Nephron progenitor cell (in vitro differentiated cells): ENCODE measurements around the gene CSNK1D.

ENCODE experiments used
- DNase-seq: peaks from one replicate; pipeline ENCODE4 v3.0.0; 2021
- H3K27ac Mint-ChIP-seq: 2 replicates; pipeline ENCODE4 v1.8.0; 2021; ENCODE audit warnings: mild to moderate bottlenecking, moderate library complexity, mixed read lengths
- H3K27me3 Mint-ChIP-seq: 2 replicates; pipeline ENCODE4 v1.8.0; 2021; ENCODE audit warnings: mild to moderate bottlenecking, low read depth, mixed read lengths; ENCODE audit not compliant: poor library complexity
- H3K36me3 Mint-ChIP-seq: 2 replicates; pipeline ENCODE4 v1.8.0; 2021; ENCODE audit warnings: low read depth, mixed read lengths
- H3K4me1 Mint-ChIP-seq: 2 replicates; pipeline ENCODE4 v1.8.0; 2021; ENCODE audit warnings: mixed read lengths
- H3K4me3 Mint-ChIP-seq: 2 replicates; pipeline ENCODE4 v1.8.0; 2021; ENCODE audit warnings: mild to moderate bottlenecking, moderate library complexity, mixed read lengths
- H3K9me3 Mint-ChIP-seq: 2 replicates; pipeline ENCODE4 v1.8.0; 2021; ENCODE audit warnings: mild to moderate bottlenecking, moderate library complexity, mixed read lengths
- TF ChIP-seq, protein P1 (sequence below): fragments of 200-600 bp; sonication (generic); IDR thresholded peaks from 2 replicates; pipeline ENCODE4 v1.5.0; 2021; ENCODE audit warnings: antibody characterized with exemption

Gene CSNK1D

DNA sequence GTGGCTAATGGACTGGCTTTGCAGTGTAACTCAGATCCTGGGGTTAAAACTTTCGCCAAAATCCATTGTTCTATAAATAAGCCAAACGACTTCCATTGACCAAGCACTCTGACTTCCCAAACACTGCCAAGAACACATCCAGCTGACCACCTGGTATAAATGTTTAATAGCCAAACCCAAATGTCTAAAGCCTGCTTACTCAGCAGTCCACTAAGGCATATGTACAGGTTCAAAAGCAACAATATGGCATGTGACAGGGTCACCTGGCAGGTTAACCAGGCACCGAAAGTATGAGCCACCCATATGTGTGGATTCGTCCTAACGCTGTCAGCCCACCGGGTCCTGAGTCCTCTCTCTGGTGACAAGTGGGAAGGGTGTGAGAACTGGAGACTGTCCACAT lies 2.1 kb downstream of the CSNK1D start:
- Mint-ChIP-seq H3K4me3 (peak overlapping the region; percentile 95), H3K36me3 (peaks cover 62% of the 10 kb centered on the region), H3K9me3 (no peaks in the 10 kb centered on the region), H3K27me3 (no peaks in the 10 kb centered on the region), H3K4me1 (peaks cover 82% of the 10 kb centered on the region), H3K27ac (no peak overlapping the region)
- TF ChIP-seq, protein P1, sequence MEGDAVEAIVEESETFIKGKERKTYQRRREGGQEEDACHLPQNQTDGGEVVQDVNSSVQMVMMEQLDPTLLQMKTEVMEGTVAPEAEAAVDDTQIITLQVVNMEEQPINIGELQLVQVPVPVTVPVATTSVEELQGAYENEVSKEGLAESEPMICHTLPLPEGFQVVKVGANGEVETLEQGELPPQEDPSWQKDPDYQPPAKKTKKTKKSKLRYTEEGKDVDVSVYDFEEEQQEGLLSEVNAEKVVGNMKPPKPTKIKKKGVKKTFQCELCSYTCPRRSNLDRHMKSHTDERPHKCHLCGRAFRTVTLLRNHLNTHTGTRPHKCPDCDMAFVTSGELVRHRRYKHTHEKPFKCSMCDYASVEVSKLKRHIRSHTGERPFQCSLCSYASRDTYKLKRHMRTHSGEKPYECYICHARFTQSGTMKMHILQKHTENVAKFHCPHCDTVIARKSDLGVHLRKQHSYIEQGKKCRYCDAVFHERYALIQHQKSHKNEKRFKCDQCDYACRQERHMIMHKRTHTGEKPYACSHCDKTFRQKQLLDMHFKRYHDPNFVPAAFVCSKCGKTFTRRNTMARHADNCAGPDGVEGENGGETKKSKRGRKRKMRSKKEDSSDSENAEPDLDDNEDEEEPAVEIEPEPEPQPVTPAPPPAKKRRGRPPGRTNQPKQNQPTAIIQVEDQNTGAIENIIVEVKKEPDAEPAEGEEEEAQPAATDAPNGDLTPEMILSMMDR = no peak
- no peak for DNase-seq

DNA sequence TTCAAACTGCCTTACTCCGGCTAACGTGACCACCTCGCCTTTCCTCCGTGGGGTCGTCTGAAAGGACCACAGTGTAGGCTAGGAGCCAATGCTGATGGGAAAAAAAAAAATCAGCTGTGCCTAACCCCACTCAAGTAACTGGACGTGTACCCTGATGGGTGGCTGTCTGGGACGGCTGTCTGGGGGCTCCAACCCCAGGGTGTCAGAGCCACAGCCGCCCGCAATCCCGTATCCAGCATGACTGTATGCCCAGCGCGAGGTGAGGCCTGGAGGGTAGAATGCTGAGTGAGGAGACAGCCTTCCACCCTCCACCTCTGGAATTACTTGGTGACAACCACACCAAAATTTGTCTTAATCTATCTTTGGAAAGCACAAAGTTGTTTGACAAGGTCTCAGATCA lies 2.8 kb downstream of the CSNK1D start:
- no peak for DNase-seq
- Mint-ChIP-seq H3K4me1 (peaks cover 74% of the 10 kb centered on the region), H3K27ac (peak overlapping the region; percentile 50), H3K4me3 (peak overlapping the region; percentile 60), H3K36me3 (peaks cover 69% of the 10 kb centered on the region), H3K9me3 (no peaks in the 10 kb centered on the region), H3K27me3 (no peaks in the 10 kb centered on the region)
- TF ChIP-seq, protein P1 = no peak

DNA sequence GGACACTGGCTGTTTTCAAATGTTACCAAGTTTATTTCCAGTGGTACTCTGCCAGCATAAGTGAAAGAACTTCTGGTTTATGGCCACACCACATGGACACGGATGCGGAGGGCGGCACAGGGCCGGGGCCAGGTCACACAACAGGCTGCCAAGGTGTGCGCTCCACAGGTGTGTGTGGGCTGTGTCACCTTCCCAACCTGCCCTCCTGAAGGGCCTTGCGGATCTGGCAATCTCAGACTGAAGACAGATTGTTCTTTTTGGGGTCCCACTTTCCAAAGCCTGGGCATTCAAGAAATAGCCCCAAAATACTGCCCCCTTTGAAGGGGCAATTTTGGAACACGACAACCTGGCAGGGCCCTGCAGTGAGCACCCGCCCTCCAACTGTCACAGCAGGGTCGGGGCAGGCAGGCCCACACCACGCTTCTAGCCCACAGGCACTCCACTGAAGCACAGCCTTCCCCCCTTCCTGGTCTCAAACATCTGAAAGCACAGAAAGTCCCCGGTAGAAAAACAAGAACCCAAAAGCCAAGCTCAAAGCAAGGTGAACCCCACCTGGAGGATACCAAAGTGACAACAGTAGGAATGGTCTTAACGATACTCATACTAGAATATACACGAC lies 3.5 kb downstream of the CSNK1D start:
- Mint-ChIP-seq H3K4me3 (peak overlapping the region; percentile 60), H3K27me3 (no peaks in the 10 kb centered on the region), H3K27ac (peak overlapping the region; percentile 97), H3K9me3 (no peaks in the 10 kb centered on the region), H3K4me1 (peaks cover 68% of the 10 kb centered on the region), H3K36me3 (peaks cover 71% of the 10 kb centered on the region)
- TF ChIP-seq, protein P1 = no peak
- DNase-seq = no peak

DNA sequence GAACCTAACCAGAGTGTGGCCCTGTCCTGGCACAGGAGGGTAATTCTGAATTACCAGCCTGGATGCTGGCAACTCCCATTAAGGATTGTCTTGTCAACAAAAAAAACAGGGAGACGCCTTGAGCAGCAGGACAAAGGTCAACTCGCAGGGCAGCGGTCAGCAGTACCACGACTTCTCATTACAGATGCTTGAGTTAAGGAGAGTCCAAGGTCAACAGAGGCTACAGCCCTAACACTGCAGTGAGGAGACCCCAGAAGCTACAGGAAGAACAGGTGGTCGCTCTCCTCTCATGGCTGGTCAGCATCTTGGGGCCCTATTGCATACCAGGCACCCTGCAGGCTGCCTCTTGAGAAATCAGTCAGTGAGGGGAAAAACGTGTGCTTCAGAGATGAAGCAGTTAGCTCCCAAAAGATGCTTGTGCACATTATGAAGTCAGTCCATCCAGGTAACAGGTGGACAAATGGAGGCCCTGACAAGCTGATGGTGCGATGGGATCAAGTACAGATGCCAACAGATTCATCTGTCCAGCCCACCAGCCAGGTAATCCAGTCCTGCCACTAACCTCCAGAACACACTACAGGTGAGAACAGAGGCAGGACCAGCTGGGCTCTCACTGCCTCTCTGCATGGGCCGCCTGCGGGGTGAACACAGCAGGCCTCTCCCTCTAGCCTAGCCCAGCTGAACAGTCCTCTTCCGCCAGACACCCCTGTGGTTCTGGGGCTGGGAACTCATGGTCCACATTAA lies 4.2 kb downstream of the CSNK1D start:
- no peaks in the 10 kb centered on the region for H3K27me3 Mint-ChIP-seq

DNA sequence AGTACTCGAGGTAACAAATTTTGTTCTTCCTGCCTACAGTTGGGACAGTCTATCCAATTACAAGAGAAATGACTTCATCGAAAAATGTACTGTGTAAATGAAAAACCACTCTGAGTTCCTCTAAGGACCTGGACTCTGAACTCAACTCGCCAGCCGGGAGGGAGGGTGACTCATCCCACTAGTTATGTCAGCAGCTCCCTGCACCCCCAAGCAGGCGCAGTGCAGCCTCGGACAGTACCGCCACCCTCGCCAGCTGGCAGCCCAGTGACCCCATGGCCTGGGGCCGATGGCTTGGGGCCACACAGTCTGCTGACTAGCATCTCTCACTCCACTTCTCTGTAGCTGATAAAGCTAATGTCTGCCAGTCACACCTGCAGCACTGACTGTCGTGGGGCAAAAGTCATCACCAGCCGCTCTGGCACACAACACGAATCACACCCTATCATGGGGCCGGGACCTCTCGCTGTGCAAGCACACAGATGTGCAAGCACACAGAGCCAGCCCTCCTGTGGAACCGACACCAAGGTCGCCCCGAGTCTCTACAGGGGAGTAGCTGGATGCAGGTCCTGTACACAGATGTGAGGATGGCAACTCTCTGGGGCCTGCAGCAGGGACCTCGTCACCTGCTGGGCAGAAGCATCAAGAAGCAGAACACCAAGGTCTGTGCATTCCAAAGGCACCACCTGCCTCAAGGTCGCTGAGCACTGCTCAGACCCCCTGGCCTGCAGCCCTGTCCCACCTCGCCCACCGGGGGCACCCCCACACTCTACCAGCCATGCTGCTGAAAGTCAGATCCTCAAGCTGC lies 5.7 kb downstream of the CSNK1D start:
- Mint-ChIP-seq H3K36me3 (peaks cover 89% of the 10 kb centered on the region), H3K4me1 (peaks cover 58% of the 10 kb centered on the region), H3K4me3 (no peak overlapping the region), H3K27ac (peak overlapping the region; percentile 45), H3K27me3 (no peaks in the 10 kb centered on the region), H3K9me3 (no peaks in the 10 kb centered on the region)
- TF ChIP-seq, protein P1 = no peak
- DNase-seq = no peak

More for the DNA sequence above, 4.2 kb downstream of the CSNK1D start:
- Mint-ChIP-seq H3K4me1 (peaks cover 61% of the 10 kb centered on the region), H3K27ac (peak overlapping the region; percentile 97), H3K9me3 (no peaks in the 10 kb centered on the region), H3K4me3 (peak overlapping the region; percentile 52), H3K36me3 (peaks cover 76% of the 10 kb centered on the region)
- TF ChIP-seq, protein P1 = no peak
- no peak for DNase-seq
